ENCODE measurements around the gene DNAJB8.

- no peak for TF ChIP-seq CTCF (IDR thresholded peaks at IDR 0.05; ENCODE audit: poor library complexity)
- TF ChIP-seq EZH2phosphoT487 (IDR thresholded peaks at IDR 0.05; ENCODE audit: low read depth, severe bottlenecking, unreplicated experiment), result no peak
Observed at GRCh38 chr3:128457937-128458336, 8.8 kb downstream of the DNAJB8 start.

Data from hepatocyte (in vitro differentiated cells).